NCI-H128 (cell line): ENCODE results near the gene HCFC1R1.

Source experiments
- DNase-seq: peaks from one replicate; lab custom pipeline; 2025; ENCODE audit not compliant: unreplicated experiment; lab: John Stamatoyannopoulos, UW

The HCFC1R1 gene

DNA sequence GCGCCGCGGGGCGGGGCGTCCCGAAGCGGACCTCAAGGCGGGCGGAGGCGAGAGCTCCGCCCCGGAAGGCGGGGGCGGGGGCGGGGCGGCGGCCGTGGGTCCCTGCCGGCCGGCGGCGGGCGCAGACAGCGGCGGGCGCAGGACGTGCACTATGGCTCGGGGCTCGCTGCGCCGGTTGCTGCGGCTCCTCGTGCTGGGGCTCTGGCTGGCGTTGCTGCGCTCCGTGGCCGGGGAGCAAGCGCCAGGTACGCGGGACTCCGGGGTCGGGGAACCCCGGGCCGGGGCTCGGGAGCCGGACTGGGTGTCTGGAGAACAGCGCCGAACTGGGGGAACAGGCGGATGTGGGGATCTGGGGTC is 3.5 kb downstream of the HCFC1R1 start, which contains the start of gene TNFRSF12A:
TSS of gene TNFRSF12A (plus strand) at position 122 of the 357 bp plus-strand sequence. CDS start at position 152, 30 bp downstream.
- DNase-seq, result no peak

DNA sequence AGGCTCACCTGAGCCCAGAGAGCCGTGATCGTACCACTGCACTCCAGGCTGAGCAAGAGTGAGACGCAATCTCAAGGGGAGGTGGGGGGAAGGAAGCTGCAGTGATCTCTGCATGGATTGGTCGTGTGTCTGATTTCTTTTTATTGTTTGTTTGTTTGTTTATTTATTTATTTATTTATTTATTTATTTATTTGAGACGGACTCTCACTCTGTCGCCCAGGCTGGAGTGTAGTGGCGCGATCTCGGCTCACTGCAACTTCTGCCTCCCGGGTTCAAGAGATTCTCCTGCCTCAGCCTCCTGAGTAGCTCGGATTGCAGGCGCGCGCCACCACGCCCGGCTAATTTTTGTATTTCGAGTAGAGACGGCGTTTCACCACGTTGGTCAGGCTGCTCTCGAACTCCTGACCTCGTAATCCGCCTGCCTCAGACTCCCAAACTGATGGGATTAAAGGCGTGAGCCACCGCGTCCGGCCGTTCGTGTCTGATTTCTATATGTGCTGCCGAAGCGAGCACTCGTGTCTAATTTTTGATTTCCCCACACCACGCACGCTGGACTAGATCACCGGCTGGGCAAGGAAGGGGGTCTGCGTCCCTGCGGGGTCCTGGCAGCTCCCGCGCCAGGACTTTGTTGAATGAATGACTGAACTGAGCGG is 4.0 kb downstream of the HCFC1R1 start:
- DNase-seq, result no peak

DNA sequence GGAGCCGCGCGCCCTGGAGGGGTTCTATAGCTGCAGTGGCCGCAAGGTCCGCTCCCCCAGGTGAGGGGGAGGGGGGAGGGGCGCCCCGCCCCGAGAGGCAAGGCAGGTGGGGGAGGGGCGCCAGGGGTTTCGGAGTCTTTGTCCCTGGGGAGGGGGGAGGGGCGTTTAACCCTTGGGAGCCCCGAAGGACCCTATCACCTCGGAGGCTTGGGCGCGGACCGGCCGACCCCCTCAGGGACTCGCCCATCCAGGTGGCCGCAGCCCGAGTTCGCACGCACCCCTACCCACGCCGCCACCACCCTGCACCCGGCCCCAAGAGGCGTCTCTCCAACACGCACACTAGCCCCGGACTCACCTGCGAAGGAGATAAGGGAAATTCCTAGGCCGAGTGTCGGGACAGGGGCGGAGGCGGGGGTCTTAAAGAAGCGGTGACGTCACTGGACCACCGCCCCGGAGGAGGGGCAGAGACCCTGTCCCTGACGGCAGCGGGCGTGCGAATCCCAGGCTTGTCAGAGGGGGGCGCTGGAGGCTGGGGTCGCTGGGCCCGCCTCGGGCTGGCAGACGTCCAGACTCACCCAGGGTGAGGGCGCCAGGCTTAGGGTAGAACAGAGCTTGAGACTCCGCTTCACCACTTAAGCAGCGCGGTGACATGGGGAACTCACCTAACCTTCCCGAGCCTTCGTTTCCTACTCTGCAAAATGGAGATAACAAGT is 5.8 kb downstream of the HCFC1R1 start, which contains the start of gene CLDN6:
TSS of gene CLDN6 (minus strand) at position 390 of the 713 bp plus-strand sequence. CDS start 2,162 bp downstream, outside the sequence.
- no peak for DNase-seq

DNA sequence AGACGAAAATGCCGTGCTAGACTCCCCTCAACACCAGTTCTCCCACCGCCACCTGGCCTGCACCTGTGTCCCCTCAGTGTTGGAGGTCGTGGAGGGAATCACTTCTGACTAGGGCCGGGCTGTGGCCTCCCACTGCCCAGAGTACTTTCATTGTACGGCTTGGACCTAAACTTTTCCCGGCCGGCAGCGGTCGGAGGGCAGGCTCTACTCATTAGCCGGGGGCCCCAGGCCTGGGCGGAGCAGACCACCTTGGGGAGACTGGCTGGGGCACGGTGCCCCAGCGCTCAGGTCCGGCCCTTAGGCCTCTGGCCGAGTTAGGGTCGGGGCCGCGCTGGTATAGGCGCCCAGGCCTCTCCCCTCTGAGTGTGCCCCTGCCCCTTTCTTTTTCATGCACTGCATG is 6.4 kb downstream of the HCFC1R1 start:
- DNase-seq, result no peak

DNA sequence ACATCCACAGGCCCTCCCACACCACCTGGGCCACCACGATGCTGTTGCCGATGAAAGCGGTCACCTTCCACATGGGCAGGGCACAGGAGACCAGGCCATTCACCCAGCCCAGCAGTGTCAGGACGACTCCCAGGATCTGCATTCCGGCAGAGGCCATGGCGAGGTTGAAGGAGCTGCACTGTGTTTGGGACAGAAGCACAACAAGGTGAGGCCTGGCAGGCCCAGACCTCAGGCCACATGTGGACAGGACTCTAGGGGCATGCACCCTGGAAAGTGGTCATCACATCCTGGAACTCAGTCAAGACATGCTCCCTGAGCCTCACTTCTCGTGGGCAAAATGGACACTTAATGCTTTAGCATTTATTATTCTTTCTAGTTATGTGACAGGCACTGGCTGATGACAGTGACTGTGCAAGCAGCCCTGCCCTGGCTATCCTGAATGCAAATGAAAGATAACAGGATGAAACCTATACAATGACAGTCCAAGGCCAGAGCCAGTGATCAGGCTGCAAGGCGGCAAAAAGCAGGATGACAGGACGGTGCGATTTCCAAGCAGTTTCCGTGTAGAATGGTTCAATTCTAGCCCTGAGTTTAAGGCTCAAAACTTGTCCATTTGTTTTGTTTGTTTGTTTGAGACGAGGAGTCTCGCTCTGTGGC is 7.7 kb downstream of the HCFC1R1 start:
- DNase-seq, result no peak

- DNase-seq, result no peak
Measured at GRCh38 chr16:3014971-3015370, 8.8 kb downstream of the HCFC1R1 start.

DNA sequence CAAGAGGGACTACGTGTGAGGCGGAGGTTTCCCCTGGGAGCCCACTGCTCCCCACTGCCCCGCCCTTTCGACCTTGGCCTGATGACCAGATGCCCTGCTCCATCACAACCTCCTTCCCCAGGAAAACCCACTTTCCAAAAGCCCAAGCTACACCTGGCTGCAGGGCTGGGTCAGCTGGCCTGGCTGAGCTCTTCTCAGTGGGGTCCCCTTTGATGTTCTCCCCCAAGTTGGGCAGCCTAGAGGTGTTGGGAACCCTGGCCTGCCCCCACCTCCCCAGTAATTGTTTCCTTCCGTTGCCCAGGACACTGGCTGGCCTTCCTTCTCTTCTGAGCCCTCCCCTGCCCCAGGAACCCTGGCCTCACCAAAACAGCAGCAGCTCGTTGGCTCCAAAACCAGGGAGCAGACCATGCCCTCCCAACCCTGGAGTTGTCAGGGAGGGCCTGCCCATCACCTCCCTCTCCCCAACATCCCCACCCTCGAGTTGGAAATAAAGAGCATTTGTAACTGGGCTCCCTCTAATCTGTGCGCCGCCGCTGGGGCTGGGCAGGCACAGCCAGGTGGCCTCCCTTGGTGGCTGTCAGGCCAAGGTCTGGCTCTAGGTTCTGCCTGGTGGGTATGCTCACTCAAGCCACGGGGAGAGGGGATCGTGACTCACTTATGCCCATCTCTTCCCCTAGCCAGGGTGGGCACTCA is 9.6 kb downstream of the HCFC1R1 start:
- DNase-seq, result no peak

DNA sequence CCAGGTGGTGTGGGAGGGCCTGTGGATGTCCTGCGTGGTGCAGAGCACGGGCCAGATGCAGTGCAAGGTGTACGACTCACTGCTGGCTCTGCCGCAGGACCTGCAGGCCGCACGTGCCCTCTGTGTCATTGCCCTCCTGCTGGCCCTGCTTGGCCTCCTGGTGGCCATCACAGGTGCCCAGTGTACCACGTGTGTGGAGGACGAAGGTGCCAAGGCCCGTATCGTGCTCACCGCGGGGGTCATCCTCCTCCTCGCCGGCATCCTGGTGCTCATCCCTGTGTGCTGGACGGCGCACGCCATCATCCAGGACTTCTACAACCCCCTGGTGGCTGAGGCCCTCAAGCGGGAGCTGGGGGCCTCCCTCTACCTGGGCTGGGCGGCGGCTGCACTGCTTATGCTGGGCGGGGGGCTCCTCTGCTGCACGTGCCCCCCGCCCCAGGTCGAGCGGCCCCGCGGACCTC is 10.2 kb downstream of the HCFC1R1 start:
- no peak for DNase-seq

- DNase-seq, result no peak
Measured at GRCh38 chr16:3012828-3013420, 10.8 kb downstream of the HCFC1R1 start, which contains the start of gene CLDN9. Gene CLDN9 (plus strand): TSS chr16:3012923. CDS start chr16:3013363, 440 bp downstream.

- DNase-seq, result peak; percentile 63
Measured at GRCh38 chr16:3012246-3012645, 11.5 kb downstream of the HCFC1R1 start.

DNA sequence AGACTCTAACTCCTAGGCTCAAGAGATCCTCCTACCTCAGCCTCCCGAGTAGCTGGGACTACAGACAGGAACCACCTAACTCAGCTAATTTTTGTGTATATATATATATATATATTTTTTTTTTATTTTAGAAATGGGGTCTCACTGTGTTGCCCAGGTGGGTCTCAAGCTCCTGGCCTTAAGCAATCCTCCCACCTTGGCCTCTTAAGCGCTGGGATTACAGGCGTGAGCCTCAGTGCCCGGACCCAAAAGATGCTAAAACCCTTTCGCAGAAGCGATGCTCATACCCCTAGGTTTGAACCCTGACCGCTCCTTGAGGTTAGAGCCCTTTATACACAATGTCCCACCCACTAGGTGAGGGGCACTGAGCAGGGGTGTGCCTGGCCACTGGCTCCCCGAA is 13.2 kb downstream of the HCFC1R1 start:
- no peak for DNase-seq

- no peak for DNase-seq
Measured at GRCh38 chr16:3009568-3010390, 14.0 kb downstream of the HCFC1R1 start.

GRCh38 chr16:3008690-3009037 is 15.1 kb downstream of the HCFC1R1 start:
- no peak for DNase-seq

GRCh38 chr16:3007957-3008689 is 15.6 kb downstream of the HCFC1R1 start:
- no peak for DNase-seq

DNA sequence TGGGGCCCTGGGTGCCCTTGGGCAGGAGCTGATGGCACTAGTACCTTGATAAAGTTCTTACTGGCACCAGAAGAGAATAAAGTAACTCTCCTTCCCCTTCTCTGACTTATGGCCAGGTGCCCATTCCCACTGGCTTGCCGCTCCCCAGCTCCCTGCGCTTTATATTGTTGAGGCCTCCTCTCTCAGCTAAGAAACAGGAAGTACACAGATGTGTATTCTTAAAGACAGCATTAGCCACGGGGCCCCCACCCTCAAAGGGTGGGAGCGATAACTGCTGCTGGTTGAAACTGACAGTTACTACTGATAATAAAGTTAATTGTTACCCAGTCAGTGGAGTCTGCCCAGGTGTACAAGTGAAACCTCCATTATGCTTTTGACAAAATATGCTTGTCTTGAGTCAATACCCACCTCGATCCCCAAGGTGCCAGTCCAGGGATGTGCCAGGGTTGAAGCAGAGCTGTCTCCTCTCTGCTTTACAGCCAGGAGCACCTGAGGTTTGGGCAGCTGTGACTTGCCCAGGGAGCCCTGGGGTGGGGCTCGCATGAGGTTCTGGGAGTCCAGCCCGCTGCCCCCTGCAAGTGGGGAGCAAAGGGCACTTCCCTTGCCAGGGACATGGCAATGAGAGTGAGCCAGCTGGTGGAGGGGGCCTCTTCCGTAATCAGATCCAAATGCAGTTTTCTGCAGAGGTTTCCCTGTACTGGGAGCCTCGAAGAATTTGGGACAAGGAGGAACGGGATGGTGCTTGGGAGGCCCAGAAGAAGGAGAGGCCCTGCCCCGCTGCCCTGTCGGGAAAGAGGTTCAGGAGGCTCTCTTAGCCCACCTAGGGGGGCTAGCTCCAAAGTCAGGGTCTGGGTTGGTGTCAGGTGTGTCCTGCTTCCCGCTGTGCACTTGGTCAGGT is 16.4 kb downstream of the HCFC1R1 start:
- no peak for DNase-seq

- no peak for DNase-seq
Measured at GRCh38 chr16:3004781-3005284, 18.9 kb downstream of the HCFC1R1 start.

- DNase-seq, result no peak
Measured at GRCh38 chr16:3004319-3004718, 19.4 kb downstream of the HCFC1R1 start.

GRCh38 chr16:3003582-3004270 is 20.0 kb downstream of the HCFC1R1 start:
- peak; percentile 91 for DNase-seq
